GM19099 (cell line): ENCODE measurements around the gene DHRS3.

Experiments used
- POLR2A ChIP-seq: IDR thresholded peaks from 3 replicates; pipeline ENCODE4 v1.6.1; 2011; ENCODE audit warnings: low read depth; ENCODE audit not compliant: insufficient read length; ENCODE audit errors: extremely low read depth

The DHRS3 gene

DNA sequence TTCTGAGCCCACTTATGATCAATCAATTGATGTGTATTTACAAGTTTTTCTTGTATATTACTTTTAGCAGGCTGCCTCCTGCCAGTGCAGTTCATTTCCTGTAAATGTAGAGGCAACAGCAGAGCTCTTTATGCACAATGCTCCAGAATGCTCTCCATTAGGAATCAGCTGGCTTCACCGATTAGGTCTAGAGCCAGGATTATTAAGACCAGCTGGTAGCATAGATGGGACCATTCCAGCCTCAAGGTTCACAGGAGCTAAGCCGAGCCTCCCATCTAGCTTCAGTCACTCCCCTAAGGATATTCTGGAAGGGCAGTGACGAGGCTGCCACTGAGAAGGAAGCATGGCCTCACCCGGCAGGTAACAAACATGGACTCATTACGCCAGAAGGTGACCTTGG is 36.8 kb downstream of the DHRS3 start:
- TF ChIP-seq POLR2A = no peak

- TF ChIP-seq POLR2A = no peak
Measured at GRCh38 chr1:12580054-12580887, 37.7 kb downstream of the DHRS3 start.

DNA sequence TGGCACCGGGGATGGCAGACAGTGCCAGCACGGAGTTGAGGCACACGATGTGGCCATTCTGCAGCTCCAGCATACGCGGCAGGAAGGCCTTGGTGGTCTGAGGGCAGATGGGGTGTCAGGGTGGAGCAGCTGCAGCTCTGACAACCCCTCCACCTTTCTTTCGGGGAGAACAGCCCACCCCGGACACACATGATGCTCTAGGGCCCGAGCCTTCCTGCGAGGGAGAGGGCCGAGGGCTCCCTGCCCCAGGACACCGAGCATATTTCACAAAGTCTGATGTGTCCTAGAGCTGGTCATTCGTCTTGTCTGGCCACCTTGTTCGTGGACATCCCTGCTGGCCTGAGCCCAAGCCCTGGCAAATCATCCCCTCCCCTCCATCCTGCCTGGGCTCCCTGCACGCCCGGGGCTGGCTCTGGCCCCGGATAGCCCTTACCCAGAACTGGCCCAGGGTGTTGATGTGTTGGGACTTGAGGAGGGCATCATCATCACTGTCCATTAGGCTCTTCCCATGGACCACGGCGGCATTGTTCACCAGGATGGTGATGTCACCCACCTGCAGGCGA is 39.1 kb downstream of the DHRS3 start:
- no peak for TF ChIP-seq POLR2A

GRCh38 chr1:12577020-12577419 is 41.0 kb downstream of the DHRS3 start:
- TF ChIP-seq POLR2A = no peak

DNA sequence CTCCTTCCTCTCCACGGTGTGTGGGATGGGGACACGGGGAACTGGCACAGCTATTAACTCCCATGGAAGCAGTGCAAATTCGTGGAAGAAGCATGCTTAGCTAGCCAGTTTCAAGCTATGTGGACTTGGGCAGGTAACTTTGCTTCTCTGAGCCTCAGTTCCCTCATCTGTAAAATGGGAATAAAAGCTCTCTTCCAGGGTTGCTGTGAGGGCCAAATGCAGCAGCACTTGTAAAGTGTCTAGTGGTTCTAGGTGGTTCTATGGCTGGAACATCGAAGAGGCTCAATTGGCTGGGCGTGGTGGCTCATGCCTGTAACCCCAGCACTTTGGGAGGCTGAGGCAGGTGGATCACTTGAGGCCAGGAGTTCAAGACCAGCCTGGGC is 43.3 kb downstream of the DHRS3 start:
- TF ChIP-seq POLR2A = no peak

DNA sequence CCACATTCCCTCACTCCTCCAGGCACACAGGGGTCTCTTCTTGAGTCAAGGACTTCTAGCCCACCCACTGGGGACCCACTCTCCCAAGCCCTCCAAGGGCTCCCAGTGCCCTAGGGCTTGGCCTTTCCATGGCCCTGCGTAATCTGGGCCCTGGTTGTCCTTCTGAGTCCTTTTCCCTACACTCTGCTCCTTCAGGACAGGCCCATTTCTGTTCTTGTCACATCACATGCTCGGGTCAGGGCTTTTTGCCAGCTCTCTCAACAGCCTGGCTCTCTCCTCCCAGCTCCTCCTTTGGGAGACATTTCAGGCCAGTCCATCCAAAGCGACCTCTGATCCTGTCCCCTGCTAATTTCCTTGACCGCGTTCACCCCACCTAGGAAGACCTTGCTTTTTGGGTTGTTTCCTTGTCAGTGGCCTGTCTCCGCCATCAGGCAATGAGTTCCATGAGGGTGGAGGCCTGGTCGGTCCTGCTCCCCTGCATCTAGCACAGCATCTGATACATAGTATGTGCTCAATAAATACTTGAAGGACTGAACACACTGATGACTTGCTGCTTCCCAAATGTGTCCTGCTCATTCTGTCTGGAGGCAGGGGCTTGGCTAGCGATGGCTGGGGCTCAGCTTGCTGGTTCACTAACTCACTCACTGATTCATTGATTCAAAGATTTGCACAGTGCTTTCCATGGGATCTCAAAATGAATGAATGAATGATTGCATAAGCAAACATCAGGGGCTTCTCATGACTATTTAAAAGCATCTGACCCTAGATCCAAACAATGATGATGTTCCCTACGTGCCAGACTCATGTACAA is 44.8 kb downstream of the DHRS3 start:
- TF ChIP-seq POLR2A = no peak

GRCh38 chr1:12572522-12572921 is 45.5 kb downstream of the DHRS3 start:
- TF ChIP-seq POLR2A = no peak

- TF ChIP-seq POLR2A = no peak
Measured at GRCh38 chr1:12570291-12570690, 47.7 kb downstream of the DHRS3 start.

DNA sequence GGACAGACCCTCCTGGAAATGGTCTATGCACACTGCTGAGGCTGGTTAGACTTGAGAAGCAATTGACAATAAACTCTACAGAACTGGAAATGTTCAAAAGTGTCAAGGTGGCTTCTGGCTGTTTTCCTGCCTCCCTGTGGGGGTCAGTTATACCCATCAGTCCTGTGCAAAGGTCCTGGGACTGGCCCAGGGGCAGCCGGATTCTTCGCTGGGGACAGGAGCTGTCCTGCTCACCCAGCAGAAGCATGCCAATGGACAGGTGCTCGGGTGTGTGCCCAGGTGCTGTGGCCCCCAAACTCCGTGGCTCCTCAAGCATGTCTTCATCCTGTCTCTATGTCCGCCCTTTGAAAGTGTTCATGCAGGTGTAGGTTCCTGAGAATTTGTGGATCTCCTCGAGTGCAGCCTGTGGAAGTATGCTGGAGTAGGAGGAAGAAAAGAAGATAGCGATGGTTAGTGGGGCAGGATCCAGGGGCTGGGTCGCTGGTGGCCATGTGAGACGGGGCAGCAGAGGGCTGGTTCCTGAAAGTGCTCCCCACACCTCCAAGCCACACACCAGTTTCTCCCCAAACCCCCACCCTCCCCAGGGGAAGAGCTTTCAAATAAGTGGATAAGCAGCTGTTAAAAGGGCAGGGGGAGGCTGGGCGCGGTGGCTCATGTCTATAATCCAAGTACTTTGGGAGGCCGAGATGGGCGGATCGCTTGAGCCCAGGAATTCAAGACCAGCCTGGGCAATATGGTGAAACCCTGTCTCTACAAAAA is 49.8 kb downstream of the DHRS3 start:
- TF ChIP-seq POLR2A = no peak

- TF ChIP-seq POLR2A = no peak
Measured at GRCh38 chr1:12567288-12567819, 50.7 kb downstream of the DHRS3 start.

GRCh38 chr1:12566484-12567287 is 51.3 kb downstream of the DHRS3 start:
- TF ChIP-seq POLR2A = no peak

GRCh38 chr1:12565966-12566352 is 52.1 kb downstream of the DHRS3 start:
- TF ChIP-seq POLR2A = no peak

DNA sequence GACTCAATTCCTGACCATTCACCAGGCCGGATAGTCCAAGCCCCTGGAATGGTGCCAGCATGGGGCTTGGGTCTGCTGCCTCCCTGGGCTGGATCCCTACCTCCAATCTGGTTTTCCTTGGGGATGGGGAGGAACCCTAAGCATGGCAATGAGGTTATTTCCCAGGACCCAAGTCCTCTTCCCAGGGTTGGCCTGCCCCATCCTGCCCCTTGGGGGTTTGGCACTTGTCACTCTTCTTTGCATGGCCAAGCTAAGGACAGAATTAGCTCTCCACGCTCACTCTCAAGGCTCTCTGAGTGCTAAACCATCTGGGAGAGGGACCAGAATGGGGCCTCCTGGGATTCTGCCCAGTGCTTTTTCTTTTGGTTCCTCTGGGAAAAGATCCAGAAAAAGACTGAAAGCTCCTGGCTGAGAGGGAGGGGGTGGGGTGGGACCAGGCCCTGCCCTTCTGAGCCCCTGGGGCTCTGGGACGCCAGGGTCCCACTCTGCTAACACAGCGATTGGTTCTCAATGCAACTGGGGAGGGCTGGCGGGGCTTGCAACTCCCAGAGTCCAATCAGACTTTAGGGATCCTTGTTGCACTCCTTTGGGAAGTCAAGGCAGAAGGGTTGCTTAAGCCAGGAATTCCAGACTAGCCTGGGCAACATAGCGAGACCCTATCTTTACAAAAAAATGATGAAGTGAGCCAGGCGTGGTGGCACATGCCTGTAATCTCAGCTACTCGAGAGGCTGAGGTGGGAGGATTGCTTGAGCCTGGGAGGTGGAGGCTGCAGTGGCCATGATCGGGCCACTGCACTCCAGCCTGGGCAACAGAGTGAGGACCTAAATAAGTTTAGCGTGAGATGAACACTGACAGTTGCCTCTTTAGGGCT is 52.7 kb downstream of the DHRS3 start:
- no peak for TF ChIP-seq POLR2A
